Colonic mucosa (tissue), 4 donors: Measurements from ENCODE around the gene SESN2. TPM values are rescaled to one million over a fixed set of nuclear protein-coding genes. Genes with fewer than 3 reads are reported as not detected.

Source experiments
- DNase-seq: peaks from one replicate; pipeline ENCODE4 v3.0.0-alpha.2; 2020
- H3K27ac ChIP-seq: fragments of 200-600 bp; one replicate; pipeline ENCODE4 v1.8.0; 2021
- H3K27me3 ChIP-seq: fragments of 200-600 bp; one replicate; pipeline ENCODE4 v1.8.0; 2021
- H3K36me3 ChIP-seq: fragments of 200-600 bp; one replicate; pipeline ENCODE4 v1.8.0; 2021
- H3K4me1 ChIP-seq: fragments of 200-600 bp; one replicate; pipeline ENCODE4 v1.8.0; 2021; ENCODE audit warnings: mild to moderate bottlenecking
- H3K4me3 ChIP-seq: fragments of 200-600 bp; one replicate; pipeline ENCODE4 v1.8.0; 2021
- H3K9ac ChIP-seq, 2 donors: one replicate each; pipeline ENCODE4 v1.7.0; 2013; ENCODE audit warnings: control low read depth in 2 of 2, low read depth in 2 of 2, low read length in 2 of 2
- H3K9me3 ChIP-seq: fragments of 200-600 bp; one replicate; pipeline ENCODE4 v1.8.0; 2021
- intact Hi-C: fragments of 100-400 bp; cut with DNase I; formaldehyde crosslinking; loops from one replicate; pipeline ENCODE4 v1.14.1; 2022
- total RNA-seq, 2 donors: library from RNA; stranded (reverse); fragmentation: NEBNext Ultra II Directional in 1 of 2; extraction: Animal tissue kit (Norgen Biotek cat#: 25700) in 1 of 2; gene quantifications; one replicate each; pipeline ENCODE4 v1.2.1, GENCODE V29; 2021
- TF ChIP-seq, protein P1 (sequence below): fragments of 200-600 bp; IDR thresholded peaks from one replicate; pipeline ENCODE4 v1.8.0; 2022; ENCODE audit warnings: antibody characterized with exemption, mild to moderate bottlenecking
- donor health status: healthy.
- donor health status: DM: no; HTN: no; CAD: no.
- donor health status: DM: no; HTN: no; CAD: no.

SESN2 gene
- total RNA-seq, 2 donors from 2014 or later = 34.0 to 34.6 TPM

DNA sequence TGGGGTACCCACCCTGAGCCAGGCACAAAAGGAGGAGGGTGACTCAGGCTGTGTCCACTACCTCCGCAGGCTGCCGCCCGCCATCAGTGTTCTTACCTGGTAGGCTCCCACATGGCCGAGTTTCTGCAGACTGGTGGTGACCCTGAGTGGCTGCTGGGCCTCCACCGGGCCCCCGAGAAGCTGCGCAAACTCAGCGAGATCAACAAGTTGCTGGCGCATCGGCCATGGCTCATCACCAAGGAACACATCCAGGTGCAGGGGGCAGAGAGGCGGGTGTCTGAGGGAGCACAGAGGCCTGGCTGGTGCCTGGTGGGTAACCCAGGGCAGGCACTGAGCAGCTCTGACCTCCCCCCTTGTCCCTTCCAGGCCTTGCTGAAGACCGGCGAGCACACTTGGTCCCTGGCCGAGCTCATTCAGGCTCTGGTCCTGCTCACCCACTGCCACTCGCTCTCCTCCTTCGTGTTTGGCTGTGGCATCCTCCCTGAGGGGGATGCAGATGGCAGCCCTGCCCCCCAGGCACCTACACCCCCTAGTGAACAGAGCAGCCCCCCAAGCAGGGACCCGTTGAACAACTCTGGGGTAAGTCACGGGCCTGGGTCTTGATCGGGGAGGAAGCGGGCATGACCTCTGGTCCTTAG lies 13.0 kb downstream of the SESN2 start:
- no peak for DNase-seq
- Histone ChIP-seq H3K4me1 (no peaks in the 10 kb centered on the region), H3K9me3 (no peaks in the 10 kb centered on the region), H3K9ac (no peak overlapping the region), H3K27me3 (no peaks in the 10 kb centered on the region), H3K4me3 (no peak overlapping the region), H3K36me3 (no peaks in the 10 kb centered on the region), H3K27ac (no peak overlapping the region)
- intact Hi-C loops = loop anchor here (10.0 kb wide), 1 partner anchor 72 kb away; no protein-coding TSS in a partner anchor
- TF ChIP-seq, protein P1, sequence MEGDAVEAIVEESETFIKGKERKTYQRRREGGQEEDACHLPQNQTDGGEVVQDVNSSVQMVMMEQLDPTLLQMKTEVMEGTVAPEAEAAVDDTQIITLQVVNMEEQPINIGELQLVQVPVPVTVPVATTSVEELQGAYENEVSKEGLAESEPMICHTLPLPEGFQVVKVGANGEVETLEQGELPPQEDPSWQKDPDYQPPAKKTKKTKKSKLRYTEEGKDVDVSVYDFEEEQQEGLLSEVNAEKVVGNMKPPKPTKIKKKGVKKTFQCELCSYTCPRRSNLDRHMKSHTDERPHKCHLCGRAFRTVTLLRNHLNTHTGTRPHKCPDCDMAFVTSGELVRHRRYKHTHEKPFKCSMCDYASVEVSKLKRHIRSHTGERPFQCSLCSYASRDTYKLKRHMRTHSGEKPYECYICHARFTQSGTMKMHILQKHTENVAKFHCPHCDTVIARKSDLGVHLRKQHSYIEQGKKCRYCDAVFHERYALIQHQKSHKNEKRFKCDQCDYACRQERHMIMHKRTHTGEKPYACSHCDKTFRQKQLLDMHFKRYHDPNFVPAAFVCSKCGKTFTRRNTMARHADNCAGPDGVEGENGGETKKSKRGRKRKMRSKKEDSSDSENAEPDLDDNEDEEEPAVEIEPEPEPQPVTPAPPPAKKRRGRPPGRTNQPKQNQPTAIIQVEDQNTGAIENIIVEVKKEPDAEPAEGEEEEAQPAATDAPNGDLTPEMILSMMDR = no peak

DNA sequence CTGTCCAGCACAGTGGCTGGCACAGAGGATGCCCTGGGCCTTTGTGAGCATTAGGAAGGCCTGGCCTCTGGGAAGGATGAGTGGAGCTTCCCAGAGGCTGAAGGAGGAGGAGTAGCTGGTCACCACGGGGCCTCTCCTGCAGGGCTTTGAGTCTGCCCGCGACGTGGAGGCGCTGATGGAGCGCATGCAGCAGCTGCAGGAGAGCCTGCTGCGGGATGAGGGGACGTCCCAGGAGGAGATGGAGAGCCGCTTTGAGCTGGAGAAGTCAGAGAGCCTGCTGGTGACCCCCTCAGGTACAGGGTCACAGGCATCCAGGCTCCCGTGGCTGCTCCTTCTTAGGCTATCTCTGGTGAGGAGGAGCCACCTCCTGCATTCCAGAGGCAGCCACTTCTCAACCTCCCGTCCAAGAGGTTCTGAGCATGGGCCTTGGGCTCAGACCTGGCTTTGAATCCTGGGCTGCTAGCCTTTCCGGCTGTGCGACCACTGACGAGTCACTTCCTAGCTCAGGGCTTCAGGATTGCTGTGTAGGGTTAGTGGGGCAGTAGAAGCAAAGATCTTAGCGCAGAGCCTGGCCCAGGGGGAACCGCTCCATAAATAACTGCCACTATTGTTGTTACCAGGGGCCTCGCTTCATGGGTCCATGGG lies 14.0 kb downstream of the SESN2 start:
- H3K9ac ChIP-seq = no peak overlapping the region
- TF ChIP-seq, protein P1 = no peak
- H3K36me3 ChIP-seq = no peaks in the 10 kb centered on the region
- no peaks in the 10 kb centered on the region for H3K4me1 ChIP-seq
- intact Hi-C loops = loop anchor here (10.0 kb wide), 1 partner anchor 71 kb away; no protein-coding TSS in a partner anchor
- H3K27ac ChIP-seq = no peak overlapping the region
- no peaks in the 10 kb centered on the region for H3K9me3 ChIP-seq
- no peaks in the 10 kb centered on the region for H3K27me3 ChIP-seq
- no peak for DNase-seq
- no peak overlapping the region for H3K4me3 ChIP-seq

DNA sequence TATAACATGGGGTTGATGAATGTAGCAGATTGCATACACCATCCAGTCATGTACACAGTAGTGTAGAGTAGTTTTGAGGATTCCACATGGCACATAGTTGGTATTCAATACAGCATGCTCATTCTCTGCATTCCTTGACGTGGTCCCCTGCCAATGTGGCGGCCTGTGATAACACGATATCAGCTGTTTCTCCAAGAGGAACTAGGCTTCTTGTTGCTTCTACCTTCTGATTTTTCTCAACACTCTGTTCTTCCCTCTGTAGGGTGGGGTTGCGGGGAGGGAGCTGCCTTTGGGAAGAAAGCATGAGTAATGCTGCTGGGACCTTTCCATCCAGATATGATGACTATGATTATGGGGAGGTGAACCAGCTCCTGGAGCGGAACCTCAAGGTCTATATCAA lies 19.4 kb downstream of the SESN2 start:
- intact Hi-C loops = loop anchor here (10.0 kb wide), 1 partner anchor 66 kb away; no protein-coding TSS in a partner anchor
- no peak for DNase-seq
- Histone ChIP-seq H3K36me3 (no peaks in the 10 kb centered on the region), H3K4me1 (peaks cover 11% of the 10 kb centered on the region), H3K9ac (no peak overlapping the region), H3K9me3 (no peaks in the 10 kb centered on the region), H3K4me3 (no peak overlapping the region), H3K27me3 (no peaks in the 10 kb centered on the region), H3K27ac (no peak overlapping the region)
- TF ChIP-seq, protein P1 = no peak

DNA sequence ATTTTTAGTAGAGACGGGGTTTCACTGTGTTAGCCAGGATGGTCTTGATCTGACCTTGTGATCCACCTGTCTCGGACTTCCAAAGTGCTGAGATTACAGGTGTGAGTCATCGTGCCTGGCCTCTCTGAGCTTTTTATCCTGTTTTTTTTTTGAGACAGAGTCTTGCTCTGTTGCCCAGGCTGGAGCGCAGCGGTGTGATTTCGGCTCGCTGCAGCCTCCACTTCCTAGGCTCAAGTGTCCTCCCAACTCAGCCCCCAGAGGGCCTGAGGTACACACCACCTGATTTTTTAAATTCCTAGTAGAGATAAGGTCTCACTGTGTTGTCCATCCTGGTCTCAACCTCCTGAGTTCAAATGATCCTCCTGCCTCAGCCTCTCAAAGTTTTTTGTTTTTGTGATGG lies 20.4 kb downstream of the SESN2 start:
- no peak overlapping the region for H3K27ac ChIP-seq
- intact Hi-C loops = loop anchor here (10.0 kb wide), 1 partner anchor 65 kb away; no protein-coding TSS in a partner anchor
- no peak overlapping the region for H3K9ac ChIP-seq
- TF ChIP-seq, protein P1 = no peak
- peaks cover 11% of the 10 kb centered on the region for H3K4me1 ChIP-seq
- H3K36me3 ChIP-seq = no peaks in the 10 kb centered on the region
- no peaks in the 10 kb centered on the region for H3K9me3 ChIP-seq
- H3K4me3 ChIP-seq = no peak overlapping the region
- DNase-seq = no peak
- H3K27me3 ChIP-seq = no peaks in the 10 kb centered on the region

DNA sequence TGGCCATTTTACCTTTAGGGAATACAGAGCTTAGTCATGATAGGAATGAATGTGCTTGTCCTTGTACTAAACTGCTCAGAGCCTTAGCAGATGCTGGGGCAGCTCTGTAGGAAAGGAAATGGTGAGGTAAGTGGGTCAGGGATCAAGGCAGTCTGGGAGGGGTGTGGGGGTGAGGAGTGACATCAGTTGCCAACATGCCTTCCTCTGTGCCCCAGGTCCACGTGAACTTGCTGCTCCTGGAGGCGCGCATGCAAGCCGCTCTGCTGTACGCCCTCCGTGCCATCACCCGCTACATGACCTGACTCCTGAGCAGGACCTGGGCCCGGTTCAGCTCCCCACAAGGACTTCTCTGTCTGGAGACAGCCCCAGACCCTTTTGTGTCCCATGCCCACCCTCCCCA lies 21.2 kb downstream of the SESN2 start:
- Histone ChIP-seq H3K4me3 (no peak overlapping the region), H3K4me1 (peaks cover 11% of the 10 kb centered on the region), H3K27ac (peak overlapping the region; percentile 76), H3K9ac (peak overlapping the region in 1 of 2 donors; percentile 6), H3K36me3 (no peaks in the 10 kb centered on the region), H3K27me3 (no peaks in the 10 kb centered on the region), H3K9me3 (no peaks in the 10 kb centered on the region)
- intact Hi-C loops = no loop called here
- no peak for DNase-seq
- TF ChIP-seq, protein P1 = no peak
